ENCODE results near the gene SNCB. TPM values are rescaled to one million over a fixed set of nuclear protein-coding genes. Genes with fewer than 3 reads are reported as not detected.

SNCB gene
- total and polyA plus RNA-seq, 3 donors from 2014 or later = 0.31 to 0.74 (median 0.62) TPM

GRCh38 chr5:176596689-176597416 lies 33.5 kb downstream of the SNCB start:
- Histone ChIP-seq H3K4me3 (peak overlapping the region in 1 of 2 donors; percentile 41), H3K36me3 (ENCODE audit: low read depth, missing control alignments) (no peaks in the 10 kb centered on the region), H3K4me1 (no peaks in the 10 kb centered on the region), H3K9me3 (no peaks in the 10 kb centered on the region), H3K27ac (no peak overlapping the region), H3K27me3 (no peaks in the 10 kb centered on the region)
- TF ChIP-seq CTCF (IDR thresholded peaks at IDR 0.05) = peak in 1 of 3 experiments; percentile 25
- no peak for TF ChIP-seq POLR2A (IDR thresholded peaks at IDR 0.05)
- intact Hi-C loops (cut with DNase I; ENCODE audit: low total_unique reads) = no loop called here
- peak; percentile 45 for DNase-seq
- WGBS, 2 donors = 14 to 17% methylated on average over 27 to 54 of the region's 98 CpGs

- intact Hi-C loops (cut with DNase I; ENCODE audit: low total_unique reads) = no loop called here
- TF ChIP-seq CTCF (IDR thresholded peaks at IDR 0.05) = no peak
- TF ChIP-seq POLR2A (IDR thresholded peaks at IDR 0.05) = no peak
- no peaks in the 10 kb centered on the region for H3K36me3 ChIP-seq (ENCODE audit: low read depth, missing control alignments)
- no peaks in the 10 kb centered on the region for H3K4me1 ChIP-seq
- no peaks in the 10 kb centered on the region for H3K9me3 ChIP-seq
- WGBS, 2 donors = 59 to 76% methylated on average over 11 to 23 of the region's 23 CpGs
- H3K4me3 ChIP-seq = peak overlapping the region in 1 of 2 donors; percentile 41
- no peak for DNase-seq
- no peaks in the 10 kb centered on the region for H3K27me3 ChIP-seq
- H3K27ac ChIP-seq = no peak overlapping the region
These were observed 34.2 kb downstream of the SNCB start for GRCh38 chr5:176596069-176596644.

- intact Hi-C loops (cut with DNase I; ENCODE audit: low total_unique reads) = no loop called here
- Histone ChIP-seq H3K4me1 (no peaks in the 10 kb centered on the region), H3K27ac (no peak overlapping the region), H3K27me3 (no peaks in the 10 kb centered on the region), H3K4me3 (no peak overlapping the region), H3K9me3 (no peaks in the 10 kb centered on the region), H3K36me3 (ENCODE audit: low read depth, missing control alignments) (no peaks in the 10 kb centered on the region)
- TF ChIP-seq CTCF (IDR thresholded peaks at IDR 0.05) = no peak
- no peak for DNase-seq
- WGBS, 2 donors = 73 to 87% methylated on average over 5 to 11 of the region's 11 CpGs
These were observed 34.9 kb downstream of the SNCB start for GRCh38 chr5:176595386-176595943.

- 90 to 94% methylated on average over 5 to 8 of the region's 8 CpGs for WGBS, 2 donors
These were observed 35.8 kb downstream of the SNCB start for GRCh38 chr5:176594554-176594953.

More at GRCh38 chr5:176594554-176594953, 35.8 kb downstream of the SNCB start:
- no peak for DNase-seq
- Histone ChIP-seq H3K27ac (no peak overlapping the region), H3K4me1 (no peaks in the 10 kb centered on the region), H3K27me3 (no peaks in the 10 kb centered on the region), H3K36me3 (ENCODE audit: low read depth, missing control alignments) (no peaks in the 10 kb centered on the region), H3K9me3 (no peaks in the 10 kb centered on the region), H3K4me3 (no peak overlapping the region)
- TF ChIP-seq POLR2A (IDR thresholded peaks at IDR 0.05) (no peak), CTCF (IDR thresholded peaks at IDR 0.05) (no peak)
- intact Hi-C loops (cut with DNase I; ENCODE audit: low total_unique reads) = no loop called here
